Measurements from ENCODE around the gene CD81. TPM values are rescaled to one million over a fixed set of nuclear protein-coding genes. Genes with fewer than 3 reads are reported as not detected.

Gene CD81
- total and polyA plus RNA-seq, 2 experiments from 2014 or later = 88.6 to 290 TPM

GRCh38 chr11:2380807-2381350 is 3.8 kb downstream of the CD81 start:
- no peak overlapping the region for H3K27ac Mint-ChIP-seq
- no peak overlapping the region; the same call in 2 of the 3 replicates for H3K4me3 Mint-ChIP-seq
- H3K27ac ChIP-seq (ENCODE audit: low read depth) = no peak overlapping the region
- no peak overlapping the region for H3K4me3 ChIP-seq
- H3K4me1 ChIP-seq (ENCODE audit: insufficient read depth) = peaks cover 16% of the 10 kb centered on the region; the same call in 1 of the 2 replicates
- no peak for TF ChIP-seq EZH2phosphoT487 (IDR thresholded peaks at IDR 0.05; ENCODE audit: unreplicated experiment)
- no peak for TF ChIP-seq STAT1 (IDR thresholded peaks at IDR 0.05; ENCODE audit: unreplicated experiment)
- no peak for TF ChIP-seq CREB1 (CRISPR knock-in tag; IDR thresholded peaks at IDR 0.05; ENCODE audit: low read depth)
- TF ChIP-seq EZH2 (IDR thresholded peaks at IDR 0.05; ENCODE audit: low read depth, unreplicated experiment) = no peak
- TF ChIP-seq, protein P1, sequence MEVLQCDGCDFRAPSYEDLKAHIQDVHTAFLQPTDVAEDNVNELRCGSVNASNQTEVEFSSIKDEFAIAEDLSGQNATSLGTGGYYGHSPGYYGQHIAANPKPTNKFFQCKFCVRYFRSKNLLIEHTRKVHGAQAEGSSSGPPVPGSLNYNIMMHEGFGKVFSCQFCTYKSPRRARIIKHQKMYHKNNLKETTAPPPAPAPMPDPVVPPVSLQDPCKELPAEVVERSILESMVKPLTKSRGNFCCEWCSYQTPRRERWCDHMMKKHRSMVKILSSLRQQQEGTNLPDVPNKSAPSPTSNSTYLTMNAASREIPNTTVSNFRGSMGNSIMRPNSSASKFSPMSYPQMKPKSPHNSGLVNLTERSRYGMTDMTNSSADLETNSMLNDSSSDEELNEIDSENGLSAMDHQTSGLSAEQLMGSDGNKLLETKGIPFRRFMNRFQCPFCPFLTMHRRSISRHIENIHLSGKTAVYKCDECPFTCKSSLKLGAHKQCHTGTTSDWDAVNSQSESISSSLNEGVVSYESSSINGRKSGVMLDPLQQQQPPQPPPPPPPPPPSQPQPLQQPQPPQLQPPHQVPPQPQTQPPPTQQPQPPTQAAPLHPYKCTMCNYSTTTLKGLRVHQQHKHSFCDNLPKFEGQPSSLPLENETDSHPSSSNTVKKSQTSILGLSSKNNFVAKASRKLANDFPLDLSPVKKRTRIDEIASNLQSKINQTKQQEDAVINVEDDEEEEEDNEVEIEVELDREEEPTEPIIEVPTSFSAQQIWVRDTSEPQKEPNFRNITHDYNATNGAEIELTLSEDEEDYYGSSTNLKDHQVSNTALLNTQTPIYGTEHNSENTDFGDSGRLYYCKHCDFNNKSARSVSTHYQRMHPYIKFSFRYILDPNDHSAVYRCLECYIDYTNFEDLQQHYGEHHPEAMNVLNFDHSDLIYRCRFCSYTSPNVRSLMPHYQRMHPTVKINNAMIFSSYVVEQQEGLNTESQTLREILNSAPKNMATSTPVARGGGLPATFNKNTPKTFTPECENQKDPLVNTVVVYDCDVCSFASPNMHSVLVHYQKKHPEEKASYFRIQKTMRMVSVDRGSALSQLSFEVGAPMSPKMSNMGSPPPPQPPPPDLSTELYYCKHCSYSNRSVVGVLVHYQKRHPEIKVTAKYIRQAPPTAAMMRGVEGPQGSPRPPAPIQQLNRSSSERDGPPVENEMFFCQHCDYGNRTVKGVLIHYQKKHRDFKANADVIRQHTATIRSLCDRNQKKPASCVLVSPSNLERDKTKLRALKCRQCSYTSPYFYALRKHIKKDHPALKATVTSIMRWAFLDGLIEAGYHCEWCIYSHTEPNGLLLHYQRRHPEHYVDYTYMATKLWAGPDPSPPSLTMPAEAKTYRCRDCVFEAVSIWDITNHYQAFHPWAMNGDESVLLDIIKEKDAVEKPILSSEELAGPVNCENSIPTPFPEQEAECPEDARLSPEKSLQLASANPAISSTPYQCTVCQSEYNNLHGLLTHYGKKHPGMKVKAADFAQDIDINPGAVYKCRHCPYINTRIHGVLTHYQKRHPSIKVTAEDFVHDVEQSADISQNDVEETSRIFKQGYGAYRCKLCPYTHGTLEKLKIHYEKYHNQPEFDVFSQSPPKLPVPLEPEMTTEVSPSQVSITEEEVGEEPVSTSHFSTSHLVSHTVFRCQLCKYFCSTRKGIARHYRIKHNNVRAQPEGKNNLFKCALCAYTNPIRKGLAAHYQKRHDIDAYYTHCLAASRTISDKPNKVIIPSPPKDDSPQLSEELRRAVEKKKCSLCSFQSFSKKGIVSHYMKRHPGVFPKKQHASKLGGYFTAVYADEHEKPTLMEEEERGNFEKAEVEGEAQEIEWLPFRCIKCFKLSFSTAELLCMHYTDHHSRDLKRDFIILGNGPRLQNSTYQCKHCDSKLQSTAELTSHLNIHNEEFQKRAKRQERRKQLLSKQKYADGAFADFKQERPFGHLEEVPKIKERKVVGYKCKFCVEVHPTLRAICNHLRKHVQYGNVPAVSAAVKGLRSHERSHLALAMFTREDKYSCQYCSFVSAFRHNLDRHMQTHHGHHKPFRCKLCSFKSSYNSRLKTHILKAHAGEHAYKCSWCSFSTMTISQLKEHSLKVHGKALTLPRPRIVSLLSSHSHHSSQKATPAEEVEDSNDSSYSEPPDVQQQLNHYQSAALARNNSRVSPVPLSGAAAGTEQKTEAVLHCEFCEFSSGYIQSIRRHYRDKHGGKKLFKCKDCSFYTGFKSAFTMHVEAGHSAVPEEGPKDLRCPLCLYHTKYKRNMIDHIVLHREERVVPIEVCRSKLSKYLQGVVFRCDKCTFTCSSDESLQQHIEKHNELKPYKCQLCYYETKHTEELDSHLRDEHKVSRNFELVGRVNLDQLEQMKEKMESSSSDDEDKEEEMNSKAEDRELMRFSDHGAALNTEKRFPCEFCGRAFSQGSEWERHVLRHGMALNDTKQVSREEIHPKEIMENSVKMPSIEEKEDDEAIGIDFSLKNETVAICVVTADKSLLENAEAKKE (CRISPR knock-in tag; IDR thresholded peaks at IDR 0.05) = no peak
- no peak for TF ChIP-seq ETS1 (IDR thresholded peaks at IDR 0.05)
- TF ChIP-seq ZNF331 (CRISPR knock-in tag; IDR thresholded peaks at IDR 0.05; ENCODE audit: low read depth) = no peak
- TF ChIP-seq, protein P2, sequence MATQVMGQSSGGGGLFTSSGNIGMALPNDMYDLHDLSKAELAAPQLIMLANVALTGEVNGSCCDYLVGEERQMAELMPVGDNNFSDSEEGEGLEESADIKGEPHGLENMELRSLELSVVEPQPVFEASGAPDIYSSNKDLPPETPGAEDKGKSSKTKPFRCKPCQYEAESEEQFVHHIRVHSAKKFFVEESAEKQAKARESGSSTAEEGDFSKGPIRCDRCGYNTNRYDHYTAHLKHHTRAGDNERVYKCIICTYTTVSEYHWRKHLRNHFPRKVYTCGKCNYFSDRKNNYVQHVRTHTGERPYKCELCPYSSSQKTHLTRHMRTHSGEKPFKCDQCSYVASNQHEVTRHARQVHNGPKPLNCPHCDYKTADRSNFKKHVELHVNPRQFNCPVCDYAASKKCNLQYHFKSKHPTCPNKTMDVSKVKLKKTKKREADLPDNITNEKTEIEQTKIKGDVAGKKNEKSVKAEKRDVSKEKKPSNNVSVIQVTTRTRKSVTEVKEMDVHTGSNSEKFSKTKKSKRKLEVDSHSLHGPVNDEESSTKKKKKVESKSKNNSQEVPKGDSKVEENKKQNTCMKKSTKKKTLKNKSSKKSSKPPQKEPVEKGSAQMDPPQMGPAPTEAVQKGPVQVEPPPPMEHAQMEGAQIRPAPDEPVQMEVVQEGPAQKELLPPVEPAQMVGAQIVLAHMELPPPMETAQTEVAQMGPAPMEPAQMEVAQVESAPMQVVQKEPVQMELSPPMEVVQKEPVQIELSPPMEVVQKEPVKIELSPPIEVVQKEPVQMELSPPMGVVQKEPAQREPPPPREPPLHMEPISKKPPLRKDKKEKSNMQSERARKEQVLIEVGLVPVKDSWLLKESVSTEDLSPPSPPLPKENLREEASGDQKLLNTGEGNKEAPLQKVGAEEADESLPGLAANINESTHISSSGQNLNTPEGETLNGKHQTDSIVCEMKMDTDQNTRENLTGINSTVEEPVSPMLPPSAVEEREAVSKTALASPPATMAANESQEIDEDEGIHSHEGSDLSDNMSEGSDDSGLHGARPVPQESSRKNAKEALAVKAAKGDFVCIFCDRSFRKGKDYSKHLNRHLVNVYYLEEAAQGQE (IDR thresholded peaks at IDR 0.05; ENCODE audit: unreplicated experiment) = no peak
- TF ChIP-seq POLR2AphosphoS5 (IDR thresholded peaks at IDR 0.05; ENCODE audit: low read depth) = no peak
- no peak for TF ChIP-seq ZNF114 (CRISPR knock-in tag; IDR thresholded peaks at IDR 0.05)
- no peak for TF ChIP-seq NANOG (IDR thresholded peaks at IDR 0.05; ENCODE audit: borderline replicate concordance)
- no peaks in the 10 kb centered on the region; the same call in 2 of the 3 replicates for H3K36me3 Mint-ChIP-seq (ENCODE audit: low read depth)
- no peaks in the 10 kb centered on the region for H3K9me2 ChIP-seq (ENCODE audit: insufficient read depth)
- peaks cover 75% of the 10 kb centered on the region for H3K79me2 ChIP-seq (replicated peaks; ENCODE audit: insufficient read depth)
- ATAC-seq (no peak), DNase-seq (ENCODE audit: low spot score) (no peak)
- no peaks in the 10 kb centered on the region for H3K36me3 ChIP-seq (ENCODE audit: insufficient read depth)
- peaks cover 21% of the 10 kb centered on the region for H3K4me1 Mint-ChIP-seq
- H3F3A ChIP-seq (replicated peaks; ENCODE audit: low read depth) = no peaks in the 10 kb centered on the region
- H4K20me1 ChIP-seq (replicated peaks; ENCODE audit: insufficient read depth) = peaks cover 45% of the 10 kb centered on the region
- peaks cover 8% of the 10 kb centered on the region for H3K27me3 Mint-ChIP-seq (ENCODE audit: insufficient read depth, low read depth, poor library complexity)
- H3K27me3 ChIP-seq (ENCODE audit: insufficient read depth) = no peaks in the 10 kb centered on the region
- no peak overlapping the region for H3K4me2 ChIP-seq
- no peak overlapping the region for H2AFZ ChIP-seq
- H3K9me3 Mint-ChIP-seq = no peaks in the 10 kb centered on the region
